Kidney epithelial cell (primary cell): Measurements from ENCODE around the gene TBCD. TPM values are rescaled to one million over a fixed set of nuclear protein-coding genes. Genes with fewer than 3 reads are reported as not detected.

Source experiments
- DNase-seq: peaks from one replicate; pipeline ENCODE4 v3.0.0-alpha.2; 2010; ENCODE audit warnings: low read depth
- H3K27me3 ChIP-seq: 2 replicates; pipeline ENCODE4 v1.6.0; 2011; ENCODE audit warnings: low read length; ENCODE audit not compliant: control insufficient read depth, insufficient read depth
- H3K36me3 ChIP-seq: 2 replicates; pipeline ENCODE4 v1.5.1; 2011; ENCODE audit warnings: low read length; ENCODE audit not compliant: control insufficient read depth, insufficient read depth
- H3K4me3 ChIP-seq: 2 replicates; pipeline ENCODE4 v1.5.1; 2011; ENCODE audit warnings: low read depth, mild to moderate bottlenecking, control low read depth, low read length
- total RNA-seq: library from RNA; depleted of rRNA; stranded (reverse); fragments of >200 nt; gene quantifications from 2 replicates; pipeline ENCODE4 v1.2.3, GENCODE V29; 2015
- TF ChIP-seq, protein P1 (sequence below): IDR thresholded peaks from 2 replicates; pipeline ENCODE4 v1.5.1; 2011; ENCODE audit warnings: mild to moderate bottlenecking, moderate library complexity, low read length, control low read depth, inconsistent platforms; ENCODE audit not compliant: insufficient read depth, poor library complexity, severe bottlenecking

The TBCD gene
- total RNA-seq, 1 donor from 2014 or later: 69.6 TPM

DNA sequence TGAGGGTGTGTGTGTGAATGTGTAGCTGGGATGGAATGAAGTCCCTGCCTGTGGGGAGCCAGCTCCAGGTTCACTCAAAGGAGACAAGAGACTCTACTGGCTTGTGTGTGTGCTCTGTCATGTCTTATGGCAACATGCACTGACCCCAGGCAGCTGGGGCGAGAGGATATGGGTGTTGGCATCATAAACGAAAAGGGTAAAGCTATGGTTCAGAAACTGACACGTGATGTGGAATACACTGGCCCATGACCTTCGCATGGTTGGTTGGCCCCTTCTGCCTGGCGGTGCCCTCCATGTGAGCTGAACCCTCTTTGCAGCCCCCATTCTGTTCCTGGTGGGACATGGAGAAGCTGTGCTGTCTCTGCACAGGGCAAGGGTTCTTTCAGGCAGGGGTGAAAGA, 66.1 kb downstream of the TBCD start:
- no peak for DNase-seq

DNA sequence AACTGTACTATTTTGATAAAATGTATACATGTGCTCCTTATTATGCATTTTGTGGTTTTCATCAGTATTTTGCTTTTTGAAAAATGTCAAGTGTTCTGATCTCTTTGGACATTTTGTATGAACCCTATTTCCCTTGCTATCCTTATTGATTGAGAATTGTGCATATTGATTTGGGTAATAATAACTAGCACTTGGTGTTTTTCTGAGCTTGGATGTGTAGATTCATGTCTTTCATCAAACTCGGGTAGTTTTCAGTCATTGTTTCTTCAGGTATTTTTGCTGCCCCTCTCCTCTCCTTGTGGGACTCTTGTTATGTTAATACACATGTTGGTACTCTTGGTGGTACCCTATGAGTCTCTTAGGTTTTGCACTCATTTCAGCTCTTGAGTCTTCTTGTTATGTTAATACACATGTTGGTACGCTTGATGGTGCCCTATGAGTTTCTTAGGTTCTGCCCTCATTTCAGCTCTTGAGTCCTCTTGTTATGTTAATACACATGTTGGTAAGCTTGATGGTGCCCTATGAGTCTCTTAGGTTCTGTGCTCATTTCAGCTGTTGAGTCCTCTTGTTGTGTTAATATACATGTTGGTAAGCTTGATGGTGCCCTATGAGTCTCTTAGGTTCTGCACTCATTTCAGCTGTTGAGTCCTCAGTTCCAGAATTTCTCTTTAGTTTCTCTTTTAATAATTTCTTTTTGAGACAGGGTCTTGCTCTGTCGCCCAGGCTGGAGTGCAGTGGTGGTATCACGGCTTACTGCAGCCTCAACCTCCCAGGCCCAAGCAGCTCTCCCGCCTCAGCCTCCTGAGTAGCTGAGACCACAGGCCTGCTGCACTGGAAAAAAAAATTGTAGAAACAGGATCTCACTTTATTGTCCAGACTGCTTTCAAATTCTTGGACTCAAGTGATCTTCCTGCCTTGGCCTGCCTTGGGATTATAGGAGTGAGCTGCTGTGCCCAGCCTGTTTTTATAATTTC, 68.7 kb downstream of the TBCD start:
- Histone ChIP-seq H3K36me3 (peaks cover 2% of the 10 kb centered on the region), H3K27me3 (no peaks in the 10 kb centered on the region), H3K4me3 (no peak overlapping the region)
- no peak for DNase-seq
- TF ChIP-seq, protein P1, sequence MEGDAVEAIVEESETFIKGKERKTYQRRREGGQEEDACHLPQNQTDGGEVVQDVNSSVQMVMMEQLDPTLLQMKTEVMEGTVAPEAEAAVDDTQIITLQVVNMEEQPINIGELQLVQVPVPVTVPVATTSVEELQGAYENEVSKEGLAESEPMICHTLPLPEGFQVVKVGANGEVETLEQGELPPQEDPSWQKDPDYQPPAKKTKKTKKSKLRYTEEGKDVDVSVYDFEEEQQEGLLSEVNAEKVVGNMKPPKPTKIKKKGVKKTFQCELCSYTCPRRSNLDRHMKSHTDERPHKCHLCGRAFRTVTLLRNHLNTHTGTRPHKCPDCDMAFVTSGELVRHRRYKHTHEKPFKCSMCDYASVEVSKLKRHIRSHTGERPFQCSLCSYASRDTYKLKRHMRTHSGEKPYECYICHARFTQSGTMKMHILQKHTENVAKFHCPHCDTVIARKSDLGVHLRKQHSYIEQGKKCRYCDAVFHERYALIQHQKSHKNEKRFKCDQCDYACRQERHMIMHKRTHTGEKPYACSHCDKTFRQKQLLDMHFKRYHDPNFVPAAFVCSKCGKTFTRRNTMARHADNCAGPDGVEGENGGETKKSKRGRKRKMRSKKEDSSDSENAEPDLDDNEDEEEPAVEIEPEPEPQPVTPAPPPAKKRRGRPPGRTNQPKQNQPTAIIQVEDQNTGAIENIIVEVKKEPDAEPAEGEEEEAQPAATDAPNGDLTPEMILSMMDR: no peak

More for the DNA sequence above, 66.1 kb downstream of the TBCD start:
- TF ChIP-seq, protein P1: no peak
- Histone ChIP-seq H3K27me3 (no peaks in the 10 kb centered on the region), H3K4me3 (no peak overlapping the region), H3K36me3 (peaks cover 2% of the 10 kb centered on the region)

DNA sequence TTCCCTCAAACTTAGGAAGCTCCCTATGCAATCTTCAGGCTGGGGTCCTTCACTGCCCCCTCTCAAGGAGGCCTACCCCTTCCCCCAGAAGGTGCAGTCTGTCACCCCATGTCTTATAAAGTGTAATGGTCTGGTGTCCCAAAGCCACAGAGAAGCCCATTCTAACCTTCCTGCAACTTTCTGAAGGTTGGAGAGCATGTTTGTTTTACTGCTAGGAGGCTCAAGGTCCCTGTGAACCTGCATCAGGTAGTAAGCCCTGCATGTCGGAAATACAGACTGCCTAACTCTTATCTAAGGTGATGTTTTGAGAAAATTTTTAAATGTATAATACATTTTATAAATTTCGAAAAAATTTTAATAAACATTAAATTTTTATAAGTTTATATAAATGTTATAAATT, 69.7 kb downstream of the TBCD start:
- Histone ChIP-seq H3K4me3 (no peak overlapping the region), H3K36me3 (peaks cover 2% of the 10 kb centered on the region), H3K27me3 (no peaks in the 10 kb centered on the region)
- DNase-seq: no peak
- TF ChIP-seq, protein P1: no peak

DNA sequence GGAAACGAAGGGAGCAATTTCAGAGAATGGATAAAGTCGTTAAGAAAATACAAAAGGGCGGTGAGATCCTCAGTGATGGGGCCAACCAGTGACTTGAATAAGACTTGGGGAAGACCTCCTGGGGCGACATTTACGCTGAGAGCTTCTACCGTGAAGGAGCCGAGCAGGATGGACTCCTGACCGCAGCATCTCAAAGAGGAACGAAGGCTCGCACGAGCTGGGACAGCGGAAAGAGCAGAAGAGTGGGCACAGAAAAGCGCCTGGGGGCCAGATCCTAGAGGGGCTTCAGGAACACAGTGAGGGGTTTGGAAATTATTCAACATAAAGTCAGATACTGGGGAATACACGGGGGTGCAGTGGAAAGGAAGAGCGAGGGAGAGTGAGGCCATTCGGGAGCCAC, 70.4 kb downstream of the TBCD start:
- DNase-seq: no peak
- TF ChIP-seq, protein P1: no peak
- H3K27me3 ChIP-seq: no peaks in the 10 kb centered on the region
- H3K4me3 ChIP-seq: no peak overlapping the region
- H3K36me3 ChIP-seq: peaks cover 2% of the 10 kb centered on the region

DNA sequence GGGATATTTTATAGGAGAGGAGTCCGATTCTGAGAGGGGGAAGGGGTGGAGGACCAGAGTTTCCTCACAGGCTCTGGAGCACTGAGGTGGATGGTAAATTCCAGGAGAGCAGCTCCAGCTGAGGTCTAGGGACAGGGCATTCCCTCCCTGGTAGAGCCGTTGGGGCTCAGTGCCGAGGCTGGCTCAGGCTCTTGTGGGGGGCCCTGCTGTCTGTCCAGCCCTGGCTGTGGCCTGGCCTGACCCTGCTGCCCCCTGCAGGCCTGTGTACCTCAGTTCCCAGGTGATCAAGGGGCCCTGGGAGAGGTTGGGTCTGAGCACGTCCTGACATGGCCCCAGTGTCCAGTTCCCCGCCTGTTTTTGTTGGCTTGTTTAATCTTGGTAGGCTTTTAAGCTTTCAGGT, 71.1 kb downstream of the TBCD start:
- H3K27me3 ChIP-seq: no peaks in the 10 kb centered on the region
- H3K36me3 ChIP-seq: peaks cover 1% of the 10 kb centered on the region
- H3K4me3 ChIP-seq: no peak overlapping the region
- no peak for DNase-seq
- TF ChIP-seq, protein P1: no peak
